MM.1S (cell line): Measurements from ENCODE around the gene GRK1.

Experiments used
- EZH2 ChIP-seq: fragments of 300-600 bp; sonication (generic); optimal IDR thresholded peaks from 2 replicates; pipeline ENCODE3; 2017; ENCODE audit warnings: low read depth, mild to moderate bottlenecking, antibody characterized with exemption, low read length, mixed read lengths
- TF ChIP-seq, protein P1 (sequence below): fragments of 300-600 bp; sonication (generic); IDR thresholded peaks from 2 replicates; pipeline ENCODE4 v1.5.1; 2016; ENCODE audit warnings: antibody characterized with exemption, low read length, mixed read lengths

DNA sequence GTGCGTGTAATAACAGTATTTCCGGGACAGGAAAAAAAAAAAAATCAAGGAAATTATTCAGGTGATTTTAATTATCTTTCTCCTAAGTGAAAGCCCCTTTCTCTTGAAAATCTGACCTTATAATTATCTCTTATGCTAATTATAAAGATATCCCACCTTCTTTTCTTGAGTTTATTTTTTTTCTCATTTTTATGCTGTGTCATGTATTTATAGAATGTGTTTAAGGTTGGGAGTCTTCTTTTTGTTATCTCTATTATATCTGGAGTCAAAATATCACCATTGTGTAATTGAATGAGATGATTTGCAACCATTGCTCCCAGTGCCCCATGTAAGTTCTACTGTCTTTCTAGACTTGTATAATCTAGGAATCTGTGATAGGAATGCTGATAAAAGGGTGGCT, 95.1 kb downstream of the GRK1 start:
- no peak for TF ChIP-seq EZH2
- TF ChIP-seq, protein P1, sequence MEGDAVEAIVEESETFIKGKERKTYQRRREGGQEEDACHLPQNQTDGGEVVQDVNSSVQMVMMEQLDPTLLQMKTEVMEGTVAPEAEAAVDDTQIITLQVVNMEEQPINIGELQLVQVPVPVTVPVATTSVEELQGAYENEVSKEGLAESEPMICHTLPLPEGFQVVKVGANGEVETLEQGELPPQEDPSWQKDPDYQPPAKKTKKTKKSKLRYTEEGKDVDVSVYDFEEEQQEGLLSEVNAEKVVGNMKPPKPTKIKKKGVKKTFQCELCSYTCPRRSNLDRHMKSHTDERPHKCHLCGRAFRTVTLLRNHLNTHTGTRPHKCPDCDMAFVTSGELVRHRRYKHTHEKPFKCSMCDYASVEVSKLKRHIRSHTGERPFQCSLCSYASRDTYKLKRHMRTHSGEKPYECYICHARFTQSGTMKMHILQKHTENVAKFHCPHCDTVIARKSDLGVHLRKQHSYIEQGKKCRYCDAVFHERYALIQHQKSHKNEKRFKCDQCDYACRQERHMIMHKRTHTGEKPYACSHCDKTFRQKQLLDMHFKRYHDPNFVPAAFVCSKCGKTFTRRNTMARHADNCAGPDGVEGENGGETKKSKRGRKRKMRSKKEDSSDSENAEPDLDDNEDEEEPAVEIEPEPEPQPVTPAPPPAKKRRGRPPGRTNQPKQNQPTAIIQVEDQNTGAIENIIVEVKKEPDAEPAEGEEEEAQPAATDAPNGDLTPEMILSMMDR, result no peak
